CD4-positive, alpha-beta T cell treated with Interleukin-10 for 1 hour (primary cell): Measurements from ENCODE around the gene CACNA1I.

Source experiments
- DNase-seq: peaks from one replicate; pipeline ENCODE4 v3.0.0-alpha.2; 2020

The CACNA1I gene

DNA sequence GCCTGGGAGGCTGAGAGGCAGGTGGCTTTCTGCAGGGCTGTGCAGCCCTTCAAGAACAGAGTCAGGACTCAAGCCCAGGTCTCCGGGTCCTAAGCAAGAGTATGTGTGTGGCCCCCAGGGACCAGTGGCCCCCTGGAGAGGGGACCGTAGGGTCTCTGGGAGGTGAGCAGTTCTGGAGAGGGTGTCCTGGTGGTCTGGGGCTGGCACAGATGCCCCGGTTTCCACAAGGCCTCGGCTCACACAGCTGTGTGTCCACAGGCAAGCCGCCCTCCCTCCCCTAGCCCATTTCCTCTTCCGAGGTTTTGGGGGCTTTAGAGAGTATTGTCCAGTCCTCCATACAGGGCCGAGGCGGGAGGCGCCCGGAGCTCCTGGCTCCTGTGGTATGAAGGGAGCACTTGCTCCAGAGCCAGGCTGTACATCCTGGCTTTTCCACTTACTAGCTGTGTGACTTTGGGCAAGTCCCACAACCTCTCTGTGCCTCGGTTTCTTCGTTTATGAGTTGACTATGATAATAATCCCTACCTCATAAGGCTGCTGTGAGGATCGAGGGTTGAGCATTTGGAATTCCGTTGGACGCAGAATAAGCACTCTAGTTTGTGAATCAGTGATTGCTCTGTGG is 34.6 kb upstream of the CACNA1I start:
- DNase-seq, result no peak

DNA sequence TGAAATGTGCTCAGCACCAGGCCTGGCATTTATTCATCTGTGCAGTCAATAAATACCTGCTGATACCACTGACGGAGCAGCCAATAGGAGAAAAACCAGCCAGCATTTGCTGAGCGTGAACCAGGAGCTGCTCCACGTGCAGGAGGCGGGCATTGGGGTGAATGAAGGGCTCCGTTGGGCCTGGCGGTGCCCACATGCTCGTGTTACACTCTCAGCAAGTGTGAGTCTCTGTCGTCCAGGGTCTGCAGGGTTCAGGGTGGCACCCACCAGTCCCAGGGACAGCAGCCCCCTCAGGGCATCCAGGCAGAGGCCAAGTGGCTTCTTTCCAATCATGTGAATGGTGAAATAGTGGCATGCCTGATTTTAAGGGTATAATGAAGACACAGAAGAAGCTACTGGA is 33.8 kb upstream of the CACNA1I start:
- no peak for DNase-seq

- no peak for DNase-seq
Observed at GRCh38 chr22:39537975-39538374, 32.6 kb upstream of the CACNA1I start.

DNA sequence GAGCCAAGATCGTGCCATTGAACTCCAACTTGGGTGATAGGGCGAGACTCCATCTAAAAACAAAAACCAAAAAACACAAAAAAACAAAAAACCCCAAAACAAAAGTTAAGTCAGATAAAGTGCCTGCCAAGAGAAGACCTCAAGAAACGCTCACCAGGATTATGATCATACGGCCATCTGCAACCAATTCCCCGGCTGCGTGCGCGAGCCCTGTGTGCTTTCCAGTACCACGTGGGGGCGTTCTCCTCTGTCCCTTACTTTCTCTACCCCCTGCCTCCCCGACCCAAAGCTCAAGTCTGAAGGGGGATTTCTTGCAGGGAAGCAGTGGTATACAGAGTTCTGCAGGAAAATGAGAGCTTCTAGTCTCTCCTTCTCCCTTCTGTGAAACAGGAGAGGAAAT is 27.5 kb upstream of the CACNA1I start:
- no peak for DNase-seq

GRCh38 chr22:39545386-39546365 is 24.9 kb upstream of the CACNA1I start:
- peak; percentile 72 for DNase-seq

GRCh38 chr22:39546889-39547586 is 23.5 kb upstream of the CACNA1I start:
- DNase-seq, result no peak

DNA sequence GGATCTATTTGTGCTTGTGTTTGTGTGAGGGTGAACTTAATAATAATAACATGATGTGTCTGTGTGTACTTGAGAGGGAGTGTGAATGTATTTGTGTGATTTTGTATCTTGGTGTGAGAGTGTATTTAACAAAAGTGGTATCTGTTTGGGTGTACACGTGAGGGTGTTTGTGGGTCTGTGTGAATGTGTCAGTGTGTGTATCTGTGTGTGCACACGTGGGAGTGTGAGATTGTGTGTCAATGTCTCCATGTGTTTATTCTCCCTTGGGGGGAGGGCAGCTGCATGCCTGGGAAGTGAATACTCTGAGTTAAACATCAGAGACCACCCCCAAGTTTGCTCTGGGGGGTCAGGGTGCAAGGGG is 23.0 kb upstream of the CACNA1I start:
- no peak for DNase-seq

DNA sequence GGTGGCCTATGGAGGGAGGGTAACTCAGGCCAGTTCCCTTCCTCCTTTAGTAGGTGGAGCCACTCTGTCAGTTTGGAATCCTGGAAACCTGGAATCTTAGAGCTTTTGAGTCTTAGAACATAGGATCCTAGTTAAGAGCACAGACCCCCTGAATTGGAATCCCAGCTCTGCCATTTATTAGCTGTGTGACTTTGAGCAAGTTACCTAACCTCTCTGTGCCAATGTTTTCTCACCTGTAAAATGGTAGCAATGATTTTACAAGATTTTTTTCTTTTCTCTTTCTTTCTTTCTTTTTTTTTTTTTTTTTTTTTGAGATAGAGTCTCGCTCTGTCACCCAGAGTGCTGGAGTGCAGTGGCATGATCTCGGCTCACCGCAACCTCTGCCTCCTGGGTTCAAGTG is 17.1 kb upstream of the CACNA1I start:
- no peak for DNase-seq

DNA sequence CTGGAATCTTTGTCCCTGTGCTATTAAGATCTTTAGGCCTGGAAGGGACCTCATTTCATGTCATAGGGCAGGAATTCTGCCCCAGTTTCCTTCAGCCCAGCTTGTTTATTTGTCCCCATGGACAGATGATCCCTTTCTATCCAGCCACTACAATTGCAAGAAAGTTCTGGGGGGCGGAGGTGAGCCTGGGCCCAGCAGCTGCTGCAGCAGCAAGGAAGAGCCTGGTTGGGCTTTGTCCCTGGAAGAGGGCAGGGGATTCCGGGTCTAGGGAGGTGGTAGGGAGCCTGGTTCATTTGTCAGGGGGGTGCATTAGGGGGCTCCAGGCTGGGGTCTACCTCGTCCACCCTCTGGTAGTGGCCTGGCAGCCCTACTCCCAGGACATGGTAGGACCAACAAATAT is 16.4 kb upstream of the CACNA1I start:
- no peak for DNase-seq

GRCh38 chr22:39556970-39557841 is 13.3 kb upstream of the CACNA1I start:
- DNase-seq, result peak; percentile 51

- no peak for DNase-seq
Observed at GRCh38 chr22:39558254-39558727, 12.3 kb upstream of the CACNA1I start.

GRCh38 chr22:39558950-39559349 is 11.6 kb upstream of the CACNA1I start:
- no peak for DNase-seq

- DNase-seq, result no peak
Observed at GRCh38 chr22:39559456-39560105, 11.0 kb upstream of the CACNA1I start.

GRCh38 chr22:39560127-39560526 is 10.4 kb upstream of the CACNA1I start:
- DNase-seq, result no peak

GRCh38 chr22:39562839-39563489 is 7.6 kb upstream of the CACNA1I start:
- no peak for DNase-seq

DNA sequence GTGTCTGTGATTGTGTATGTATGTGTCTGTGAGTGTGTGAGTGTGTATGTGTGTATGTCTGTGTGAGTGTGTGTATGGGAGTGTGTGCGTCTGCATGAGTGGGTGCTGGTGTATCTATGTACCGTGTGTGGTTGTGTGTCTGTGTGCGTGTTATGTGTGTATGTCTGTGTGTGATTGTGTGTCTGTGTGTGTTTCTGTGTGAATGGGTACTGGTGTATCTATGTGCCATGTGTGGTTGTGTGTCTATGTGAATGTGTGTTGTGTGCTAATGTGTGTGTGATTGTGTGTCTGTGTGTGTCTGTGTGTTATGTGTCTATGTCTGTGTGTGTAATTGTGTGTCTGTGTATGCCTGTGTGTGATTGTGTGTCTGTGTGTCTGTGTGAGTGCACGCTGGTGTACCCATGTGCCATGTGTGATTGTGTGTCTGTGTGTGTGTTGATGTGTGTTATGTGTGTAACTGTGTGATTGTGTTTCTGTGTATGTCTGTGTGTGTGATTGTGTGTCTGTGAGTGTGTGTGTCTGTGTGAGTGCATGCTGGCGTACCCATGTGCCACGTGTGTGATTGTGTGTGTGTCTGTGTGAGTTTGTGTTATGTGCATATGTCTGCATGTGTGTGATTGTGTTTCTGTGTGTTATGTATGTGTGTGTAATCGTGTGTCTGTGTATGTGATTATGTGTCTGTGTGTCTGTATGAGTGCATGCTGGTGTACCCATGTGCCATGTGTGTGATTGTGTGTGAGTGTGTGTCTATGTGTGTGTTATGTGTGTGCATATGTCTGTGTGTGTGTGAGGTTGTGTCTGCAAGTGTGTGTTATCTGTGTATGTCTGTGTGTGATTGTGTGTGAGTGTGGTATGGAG is 6.8 kb upstream of the CACNA1I start:
- no peak for DNase-seq

- no peak for DNase-seq
Observed at GRCh38 chr22:39565414-39565944, 5.1 kb upstream of the CACNA1I start.

DNA sequence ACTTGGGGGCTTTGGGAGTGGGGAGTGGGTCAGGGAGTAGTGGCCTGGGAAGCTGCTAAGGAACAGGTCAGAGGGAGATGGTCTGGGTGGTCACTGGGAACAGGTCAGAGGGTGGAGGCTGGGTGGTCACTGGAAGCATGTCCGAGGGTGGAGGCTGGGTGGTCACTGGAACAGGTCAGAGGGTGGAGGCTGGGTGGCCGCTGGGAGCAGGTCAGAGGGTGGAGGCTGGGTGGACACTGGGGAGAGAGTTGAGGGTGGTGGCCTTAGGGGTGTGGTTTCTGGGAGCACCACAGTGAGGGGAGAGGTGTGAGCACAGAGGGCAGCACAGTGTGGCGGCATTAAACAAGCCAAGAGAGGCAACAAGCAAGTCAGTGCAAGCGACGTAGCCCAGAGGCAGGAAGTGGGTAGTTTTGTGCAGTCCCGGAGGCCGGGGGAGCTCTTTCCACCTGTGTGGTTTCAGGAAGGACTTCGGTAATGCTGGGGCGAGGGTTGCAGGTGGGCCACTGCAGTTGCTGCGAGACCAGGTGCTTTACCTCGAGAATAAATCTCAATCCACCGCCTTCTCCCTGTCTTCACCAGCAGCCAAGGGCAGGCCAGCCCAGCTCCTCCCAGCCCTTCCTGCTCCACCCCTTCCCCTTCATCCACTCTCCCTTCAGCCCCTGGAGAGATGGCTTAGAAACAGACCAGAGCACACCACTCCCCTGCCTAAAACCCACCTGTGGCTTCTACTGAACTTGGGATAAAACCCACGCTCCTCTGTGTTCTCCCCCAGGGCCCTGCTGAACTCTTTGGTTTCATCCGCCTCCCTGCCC is 3.2 kb upstream of the CACNA1I start:
- peak; percentile 52 for DNase-seq

- DNase-seq, result no peak
Observed at GRCh38 chr22:39568278-39568981, 2.1 kb upstream of the CACNA1I start.
